BJ (cell line): Measurements from ENCODE around the gene VANGL1. TPM values are rescaled to one million over a fixed set of nuclear protein-coding genes. Genes with fewer than 3 reads are reported as not detected.

Source experiments
- CTCF ChIA-PET: fragments of 350-600 bp; formaldehyde crosslinking; extraction: SDS; loops from one replicate; lab custom pipeline; 2021; ENCODE audit warnings: antibody characterized with exemption, inconsistent platforms; lab: Yijun Ruan, JAX
- POLR2A ChIA-PET: fragments of 300-600 bp; sonication (Branson Sonifier 250); formaldehyde crosslinking; extraction: SDS; loops from one replicate; lab custom pipeline; 2021; ENCODE audit warnings: antibody characterized with exemption; lab: Charles Lee
- DNase-seq: peaks from one replicate; pipeline ENCODE4 v3.0.0-alpha.2; 2011; ENCODE audit warnings: low read depth
- H3K27me3 ChIP-seq: 2 replicates; pipeline ENCODE4 v1.6.0; 2011; ENCODE audit warnings: low read length; ENCODE audit not compliant: control insufficient read depth, insufficient read depth
- H3K36me3 ChIP-seq: 2 replicates; pipeline ENCODE4 v1.5.1; 2011; ENCODE audit warnings: low read length; ENCODE audit not compliant: control insufficient read depth, insufficient read depth
- H3K4me3 ChIP-seq: 2 replicates; pipeline ENCODE4 v1.5.1; 2011; ENCODE audit warnings: low read depth, mild to moderate bottlenecking, control low read depth, low read length
- polyA plus RNA-seq: library from polyadenylated mRNA; depleted of rRNA; stranded (reverse); fragments of >200 nt; gene quantifications from 2 replicates; pipeline ENCODE4 v1.2.3, GENCODE V29; 2011
- TF ChIP-seq, protein P1 (sequence below): IDR thresholded peaks from 2 replicates; pipeline ENCODE4 v1.5.1; 2011; ENCODE audit warnings: low read depth, mild to moderate bottlenecking, control low read depth, inconsistent platforms, low read length, moderate library complexity; ENCODE audit not compliant: insufficient read depth

Gene VANGL1
- polyA plus RNA-seq, 1 experiment = 11.6 TPM

DNA sequence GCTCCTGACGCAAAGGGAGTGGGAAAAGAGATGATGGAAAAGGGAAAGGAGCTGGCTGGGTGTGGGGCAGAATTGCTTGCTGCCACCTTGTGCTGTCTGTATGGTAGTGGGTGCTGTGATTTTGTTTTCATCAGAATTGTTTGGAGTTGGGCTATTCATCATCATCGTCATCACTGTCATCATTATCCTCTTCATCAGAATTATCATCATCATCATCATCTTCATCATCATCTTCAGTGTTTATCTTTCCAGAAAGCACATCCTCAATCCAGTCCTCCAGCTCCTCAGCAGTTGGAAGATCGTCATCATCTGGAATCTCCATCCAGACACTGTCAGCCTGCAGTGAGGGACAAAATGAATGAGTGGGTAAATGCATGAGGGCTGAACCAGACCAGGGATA is 59.3 kb downstream of the VANGL1 start:
- no peak overlapping the region for H3K4me3 ChIP-seq
- no peaks in the 10 kb centered on the region for H3K36me3 ChIP-seq
- TF ChIP-seq, protein P1, sequence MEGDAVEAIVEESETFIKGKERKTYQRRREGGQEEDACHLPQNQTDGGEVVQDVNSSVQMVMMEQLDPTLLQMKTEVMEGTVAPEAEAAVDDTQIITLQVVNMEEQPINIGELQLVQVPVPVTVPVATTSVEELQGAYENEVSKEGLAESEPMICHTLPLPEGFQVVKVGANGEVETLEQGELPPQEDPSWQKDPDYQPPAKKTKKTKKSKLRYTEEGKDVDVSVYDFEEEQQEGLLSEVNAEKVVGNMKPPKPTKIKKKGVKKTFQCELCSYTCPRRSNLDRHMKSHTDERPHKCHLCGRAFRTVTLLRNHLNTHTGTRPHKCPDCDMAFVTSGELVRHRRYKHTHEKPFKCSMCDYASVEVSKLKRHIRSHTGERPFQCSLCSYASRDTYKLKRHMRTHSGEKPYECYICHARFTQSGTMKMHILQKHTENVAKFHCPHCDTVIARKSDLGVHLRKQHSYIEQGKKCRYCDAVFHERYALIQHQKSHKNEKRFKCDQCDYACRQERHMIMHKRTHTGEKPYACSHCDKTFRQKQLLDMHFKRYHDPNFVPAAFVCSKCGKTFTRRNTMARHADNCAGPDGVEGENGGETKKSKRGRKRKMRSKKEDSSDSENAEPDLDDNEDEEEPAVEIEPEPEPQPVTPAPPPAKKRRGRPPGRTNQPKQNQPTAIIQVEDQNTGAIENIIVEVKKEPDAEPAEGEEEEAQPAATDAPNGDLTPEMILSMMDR = no peak
- DNase-seq = no peak
- CTCF ChIA-PET = interaction anchor here (0.6 kb wide), 1 partner anchor 16 kb away, joined by 3 read pairs; no protein-coding TSS in a partner anchor
- no peaks in the 10 kb centered on the region; the same call in 1 of the 2 replicates for H3K27me3 ChIP-seq
- POLR2A ChIA-PET = no interaction called here

DNA sequence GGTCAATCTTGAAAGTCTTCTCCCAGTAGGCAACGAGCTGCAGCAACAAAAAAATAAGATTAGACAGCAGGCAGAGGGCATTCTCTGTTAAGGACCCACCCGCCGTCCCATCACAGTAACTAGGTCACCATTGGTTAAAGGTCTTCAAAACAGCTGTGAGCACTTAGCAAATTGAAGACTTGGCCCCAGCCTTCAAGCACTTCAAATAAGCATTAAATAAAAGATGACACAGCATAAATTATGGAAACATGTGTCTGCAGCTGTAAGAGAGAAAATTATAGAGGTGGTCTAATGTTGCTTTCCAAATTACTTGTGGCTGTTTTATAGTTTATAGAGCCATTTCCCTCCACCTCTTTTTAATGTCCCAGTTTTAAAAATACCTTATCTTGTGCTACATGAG is 61.2 kb downstream of the VANGL1 start:
- TF ChIP-seq, protein P1 = no peak
- DNase-seq = no peak
- H3K36me3 ChIP-seq = no peaks in the 10 kb centered on the region
- no peaks in the 10 kb centered on the region; the same call in none of the 2 replicates for H3K27me3 ChIP-seq
- CTCF ChIA-PET = interaction anchor here (0.7 to 6.1 kb wide), 3 partner anchors 12 to 523 kb away, joined by 4 to 53 read pairs (median 4); no protein-coding TSS in a partner anchor
- H3K4me3 ChIP-seq = no peak overlapping the region
- POLR2A ChIA-PET = no interaction called here

DNA sequence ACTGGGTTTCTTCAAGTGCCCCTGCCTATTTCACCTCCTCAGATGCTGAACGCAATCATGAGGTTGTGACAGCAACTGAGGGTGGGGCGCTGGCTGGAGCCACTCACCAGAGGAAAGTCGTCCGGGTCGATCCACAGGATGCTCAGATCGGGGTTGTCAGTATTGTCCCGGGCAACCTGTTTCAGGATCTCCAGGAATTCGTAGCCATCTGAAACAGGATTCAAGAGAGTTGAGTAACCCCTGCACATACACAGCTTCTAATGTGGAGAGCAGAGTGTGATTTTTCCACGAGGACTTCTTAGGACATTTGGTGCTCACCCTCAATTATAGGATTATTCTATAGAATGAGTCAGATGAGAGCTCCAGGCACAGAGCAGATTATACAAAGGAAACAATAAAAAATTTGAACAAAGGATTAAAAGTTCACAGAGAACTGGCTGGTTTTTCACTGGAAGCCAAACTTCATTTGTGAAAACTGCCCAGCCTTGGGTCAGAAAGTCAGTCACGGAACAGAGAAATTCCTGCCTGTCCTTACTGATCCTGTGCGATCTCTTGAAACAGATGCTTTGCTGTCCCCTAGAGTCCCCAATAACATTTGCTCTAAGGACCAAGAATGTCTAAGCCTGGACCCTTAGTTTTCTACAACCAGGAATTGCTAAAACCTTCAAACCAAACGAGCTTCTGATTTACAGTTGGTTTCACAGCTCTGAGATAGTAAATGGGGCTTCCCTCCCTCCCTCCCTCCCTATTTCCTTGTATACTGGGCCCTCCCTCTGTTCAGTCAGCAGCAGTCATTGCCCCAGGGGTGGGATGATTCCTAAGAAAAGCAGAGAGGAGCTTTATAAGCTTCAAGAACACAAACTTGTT is 63.5 kb downstream of the VANGL1 start:
- no peak for DNase-seq
- H3K27me3 ChIP-seq = peaks cover 3% of the 10 kb centered on the region
- H3K36me3 ChIP-seq = no peaks in the 10 kb centered on the region
- H3K4me3 ChIP-seq = no peak overlapping the region
- POLR2A ChIA-PET = interaction anchor here (0.6 kb wide), 1 partner anchor 31 kb away, joined by 5 read pairs; no protein-coding TSS in a partner anchor
- TF ChIP-seq, protein P1 = no peak
- CTCF ChIA-PET = interaction anchor here (0.6 to 6.1 kb wide), 14 partner anchors 10 to 123 kb away, joined by 3 to 77 read pairs (median 8); no protein-coding TSS in a partner anchor

DNA sequence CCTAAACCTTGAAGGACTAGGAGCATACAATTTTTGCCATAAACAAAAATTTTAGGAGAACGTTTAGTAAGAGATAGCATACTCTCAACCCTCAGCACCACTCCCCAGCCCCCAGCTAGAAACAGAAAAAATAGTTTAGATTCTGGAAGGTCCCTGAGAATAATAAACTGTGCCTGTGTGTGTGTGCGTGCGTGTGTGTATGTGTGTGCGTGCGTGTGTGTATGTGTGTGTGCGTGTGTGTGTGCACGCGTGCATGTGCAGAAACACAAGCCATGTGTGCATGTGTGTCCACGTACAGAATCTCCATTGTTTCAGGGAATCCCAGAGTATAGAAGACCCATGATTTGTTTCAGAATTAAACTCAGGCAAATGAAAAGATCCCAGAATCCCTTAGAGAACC is 64.2 kb downstream of the VANGL1 start:
- ChIA-PET POLR2A (interaction anchor here (0.6 kb wide), 1 partner anchor 30 kb away, joined by 5 read pairs; no protein-coding TSS in a partner anchor), CTCF (interaction anchor here (0.6 to 6.1 kb wide), 33 partner anchors 9 to 244 kb away, joined by 3 to 77 read pairs (median 4); no protein-coding TSS in a partner anchor)
- TF ChIP-seq, protein P1 = no peak
- Histone ChIP-seq H3K4me3 (no peak overlapping the region), H3K36me3 (no peaks in the 10 kb centered on the region), H3K27me3 (peaks cover 10% of the 10 kb centered on the region)
- DNase-seq = no peak
